DMS114 treated with DMSO at 0.1 percent for 48 hours (cell line): ENCODE data around the gene AGPAT2.
"Not testable (repeated sequence)": the region's sequence is repeated elsewhere in the genome, so short reads cannot be mapped to it uniquely, and the experiment has no call there.

Source experiments
- DNase-seq: peaks from one replicate; lab custom pipeline; 2025; ENCODE audit not compliant: unreplicated experiment; lab: John Stamatoyannopoulos, UW

AGPAT2 gene

DNA sequence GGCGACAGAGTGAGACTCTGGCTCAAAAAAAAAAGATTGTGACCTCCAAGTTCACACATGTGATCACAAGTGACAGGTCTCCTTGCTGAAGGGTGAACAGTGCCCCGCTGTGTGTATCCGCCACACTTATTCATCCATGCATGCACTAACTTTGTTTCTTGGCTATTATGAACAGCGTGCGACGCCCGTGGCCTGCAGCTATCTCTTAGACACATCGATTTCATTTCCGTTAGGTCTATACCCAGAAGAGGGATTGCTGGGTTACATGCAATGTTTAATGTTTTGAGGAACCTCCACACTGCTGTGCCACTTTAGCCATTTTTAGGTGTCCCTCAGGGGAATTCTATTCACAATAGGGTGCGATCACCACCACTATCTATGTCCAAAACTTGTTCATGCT, 36.6 kb downstream of the AGPAT2 start:
- no peak for DNase-seq

DNA sequence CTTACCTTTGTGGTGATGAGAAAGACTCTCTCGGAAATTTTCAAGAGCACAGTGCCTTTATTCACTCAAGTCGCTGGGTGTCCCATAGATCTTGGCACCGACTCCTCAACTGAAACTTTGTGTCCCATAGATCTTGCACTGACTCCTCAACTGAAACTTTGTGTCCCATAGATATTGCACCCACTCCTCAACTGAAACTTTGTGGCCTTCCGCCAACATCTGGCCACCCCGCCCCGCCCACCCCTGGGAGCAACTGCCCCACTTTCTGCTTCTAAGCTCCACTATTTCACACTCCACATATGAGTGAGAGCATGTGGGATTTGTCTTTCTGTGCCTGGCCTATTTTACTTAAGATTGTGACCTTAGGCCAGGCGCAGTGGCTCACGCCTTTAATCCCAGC, 37.2 kb downstream of the AGPAT2 start:
- DNase-seq, result no peak

DNA sequence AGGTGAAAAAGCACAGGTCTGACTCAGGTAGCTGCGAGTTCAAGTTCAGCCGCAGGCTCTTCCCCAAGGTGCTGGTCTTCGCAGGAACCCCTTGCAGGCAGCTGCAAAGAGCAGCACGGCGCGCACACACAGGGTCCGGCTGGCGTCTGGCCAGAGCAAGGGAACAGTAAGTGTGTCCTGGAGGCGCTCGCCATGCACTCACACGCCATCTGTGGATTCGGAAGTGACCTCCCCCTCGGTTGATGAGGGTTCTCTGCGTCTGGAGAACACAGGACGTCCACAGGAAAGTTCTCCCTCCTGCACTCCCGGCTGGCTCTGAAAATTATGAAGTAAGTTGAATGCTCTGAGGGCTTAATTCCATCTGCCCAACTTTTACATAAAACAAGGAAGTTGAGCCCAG, 38.5 kb downstream of the AGPAT2 start:
- no peak for DNase-seq

DNA sequence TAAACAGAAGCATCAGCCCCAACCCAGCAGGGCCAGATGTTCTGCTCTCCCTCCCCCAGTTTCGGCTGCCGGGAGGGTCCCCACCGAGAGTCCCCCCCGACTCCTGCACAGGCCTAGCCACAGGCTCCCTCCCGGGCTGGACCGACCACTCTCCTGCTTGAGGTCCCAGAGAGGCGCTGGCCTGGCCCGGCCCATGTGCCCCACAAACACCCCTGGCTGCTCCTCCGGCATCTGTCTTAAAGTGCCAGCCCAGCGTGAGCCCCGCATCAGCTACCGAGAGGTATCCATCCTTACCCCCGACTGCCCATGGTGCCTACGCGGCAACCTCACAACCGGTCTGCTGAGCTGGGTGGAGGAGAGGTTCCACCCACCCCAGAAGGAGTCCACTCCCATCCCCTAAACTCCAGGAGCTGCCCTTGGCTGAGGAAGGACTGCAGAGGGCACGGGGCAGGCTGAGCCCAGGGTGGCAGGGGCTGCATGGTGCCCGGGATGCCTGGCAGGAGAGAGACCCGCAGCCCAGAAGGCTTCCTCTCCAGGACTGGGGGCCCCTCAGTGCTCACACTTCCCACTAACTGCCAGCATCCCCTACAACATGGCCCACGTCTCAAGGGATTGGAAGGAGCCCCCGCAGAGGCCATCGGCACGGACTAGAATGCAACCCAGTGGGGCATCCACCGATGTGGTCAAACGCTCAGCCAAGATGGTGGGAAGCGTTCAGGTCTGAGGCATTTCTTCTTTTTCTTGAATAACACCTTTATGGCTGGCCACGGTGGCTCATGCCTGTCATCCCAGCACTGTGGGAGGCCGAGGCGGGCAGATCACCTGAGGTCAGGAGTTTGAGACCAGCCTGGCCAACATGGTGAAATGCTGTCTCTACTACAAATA, 40.2 kb downstream of the AGPAT2 start:
- no peak for DNase-seq

DNA sequence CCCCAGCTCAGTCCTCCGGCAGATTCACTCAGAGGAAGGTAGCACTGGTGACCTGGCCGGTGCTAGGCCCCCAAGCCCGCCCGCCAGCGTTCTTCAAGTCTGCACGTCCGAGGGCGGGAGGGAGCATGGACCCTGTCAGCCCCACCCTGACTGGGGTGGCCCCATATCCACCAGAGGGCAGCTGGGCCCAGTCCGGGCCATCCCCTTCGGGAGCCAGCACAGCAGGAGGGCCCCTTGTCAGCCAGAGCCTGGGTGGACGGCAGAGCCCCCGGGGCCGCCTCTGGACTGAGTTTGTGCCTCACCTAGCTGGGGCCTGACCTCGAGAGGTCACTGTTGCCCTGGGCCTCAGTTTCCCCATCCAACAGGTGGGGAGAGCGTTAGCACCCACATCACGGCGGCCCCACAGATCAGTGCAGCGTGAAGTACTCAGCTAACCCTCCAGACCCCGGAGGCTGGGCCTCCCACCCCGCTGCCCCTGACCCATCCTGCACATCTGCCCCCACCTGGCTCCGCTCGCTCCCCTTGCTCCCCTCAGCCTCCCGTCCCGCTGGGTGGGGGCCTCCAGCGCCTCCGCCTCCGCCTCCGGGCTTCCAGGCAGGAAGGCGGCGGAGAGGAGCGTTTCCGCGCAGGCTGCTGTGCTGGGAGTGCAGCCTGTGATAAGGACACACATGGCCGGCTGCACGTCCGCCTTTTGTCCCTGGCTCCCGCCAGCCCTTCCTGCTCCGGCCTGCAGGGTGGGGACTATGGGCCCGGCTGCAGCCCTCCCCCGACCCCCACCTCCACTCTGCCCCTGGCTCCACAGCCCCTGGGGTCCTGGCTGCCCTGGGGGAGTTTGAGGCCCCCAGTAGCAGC, 41.1 kb downstream of the AGPAT2 start:
- DNase-seq, result no peak

DNA sequence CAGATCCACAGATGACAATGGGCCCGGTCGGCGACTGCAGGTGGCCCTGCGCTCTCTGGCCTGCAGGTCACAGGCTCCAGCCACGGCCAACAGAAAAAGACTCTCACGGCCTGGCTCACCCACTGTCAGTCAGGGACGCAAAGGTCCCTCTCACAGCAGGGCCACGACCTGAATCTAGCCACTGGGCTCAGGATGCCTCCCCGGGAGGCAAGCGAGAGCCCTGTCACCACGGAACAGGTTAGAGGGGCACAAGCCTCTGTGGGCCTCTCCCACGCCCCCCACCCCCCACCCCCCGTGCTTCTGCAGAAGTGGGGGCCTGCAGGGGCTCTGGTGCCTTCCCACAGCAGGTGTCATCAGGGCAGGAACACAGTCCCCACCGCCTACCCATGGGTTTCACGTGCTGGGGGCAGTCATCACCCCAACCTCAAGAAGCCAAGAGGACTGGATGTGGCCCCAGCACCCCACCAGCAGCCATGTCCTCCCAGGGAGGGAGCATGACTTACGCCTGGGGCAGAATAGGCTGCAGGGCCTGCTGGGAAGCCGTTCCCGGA, 41.8 kb downstream of the AGPAT2 start:
- DNase-seq, result no peak

DNA sequence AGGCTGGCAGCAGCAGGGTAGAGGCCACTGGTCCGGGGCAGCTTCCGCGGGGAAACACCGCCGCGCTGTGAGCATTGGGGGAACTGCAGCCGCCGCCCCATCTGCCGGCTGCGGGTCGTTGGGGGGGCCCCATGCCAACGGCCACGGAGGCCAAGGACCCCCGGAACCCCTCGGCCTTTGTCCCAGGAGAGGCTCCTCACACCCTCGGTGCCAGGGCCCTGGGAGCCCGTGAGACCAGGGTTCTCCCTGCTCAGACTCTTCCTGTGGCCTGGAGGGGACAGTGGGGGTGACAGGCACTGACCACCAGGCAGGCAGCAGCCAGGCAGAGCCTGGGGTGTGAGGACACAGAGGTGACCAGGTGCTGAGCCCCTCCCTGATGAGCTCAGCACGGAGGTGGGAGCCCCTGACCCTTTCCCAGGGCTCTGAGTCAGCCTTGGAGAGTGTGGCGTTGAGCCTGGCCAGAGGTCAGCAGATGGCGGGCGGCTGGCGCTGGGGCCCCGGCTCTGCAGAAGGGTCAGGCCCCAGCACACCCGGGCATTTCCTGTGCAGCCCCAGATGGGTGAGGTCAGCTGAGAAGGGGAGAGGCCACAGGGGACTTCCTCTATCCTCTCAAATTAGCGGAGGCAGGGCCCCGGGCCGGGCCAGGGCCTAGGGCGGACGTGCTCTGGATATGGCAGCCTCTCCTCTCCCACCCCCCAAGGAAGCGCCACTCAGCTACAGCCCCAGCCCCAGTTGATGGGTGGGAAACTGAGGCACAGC, 42.5 kb downstream of the AGPAT2 start:
- no peak for DNase-seq

DNA sequence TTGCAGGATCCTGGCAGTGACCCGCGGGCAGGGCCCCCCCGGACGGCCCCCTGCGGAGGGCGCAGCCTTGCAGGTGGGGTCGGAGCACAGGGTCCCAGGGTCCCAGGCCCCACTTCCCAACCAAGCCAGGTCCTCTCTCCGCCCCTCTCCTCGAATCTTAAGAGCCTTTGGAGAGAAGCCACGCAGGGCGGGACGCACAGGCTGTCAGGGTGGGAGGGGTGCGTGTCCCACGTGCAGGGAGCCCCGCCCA, 43.0 kb downstream of the AGPAT2 start:
- no peak for DNase-seq

DNA sequence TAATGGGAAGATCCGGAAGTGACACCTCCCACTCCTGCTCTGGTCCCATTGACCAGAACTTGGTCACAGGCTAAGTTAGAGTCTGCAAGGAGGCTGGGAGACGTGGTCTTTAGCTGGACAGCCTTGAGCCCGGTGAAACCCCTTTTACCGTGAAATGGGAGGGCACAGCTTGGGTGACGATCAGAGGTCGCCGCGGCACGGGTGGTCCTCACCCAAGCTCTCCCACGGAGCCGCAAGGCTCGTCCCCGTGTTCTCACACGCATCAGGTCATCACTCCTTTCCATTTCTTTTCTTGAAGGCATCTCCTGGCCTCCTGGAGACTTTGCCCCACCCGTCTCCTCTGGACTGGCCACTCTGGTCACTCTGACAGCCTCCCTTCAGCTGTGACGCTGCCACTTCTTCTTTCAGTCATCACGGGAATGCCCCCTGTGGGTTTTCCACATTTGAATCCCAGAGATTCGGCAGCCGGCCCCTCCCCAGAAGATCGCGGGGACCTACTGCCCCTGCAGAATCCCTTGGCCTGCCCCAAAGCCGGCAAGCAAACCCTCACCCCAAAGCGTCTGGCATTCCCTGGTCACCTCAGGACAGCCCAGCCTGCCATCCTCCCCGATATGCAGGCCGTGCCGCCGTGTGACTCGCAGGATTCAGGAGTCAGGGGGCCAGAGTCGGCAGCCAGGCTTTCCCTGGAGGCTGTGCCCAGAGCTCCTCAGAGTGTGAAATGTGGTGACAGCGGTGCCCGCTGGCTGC, 43.5 kb downstream of the AGPAT2 start:
- DNase-seq, result no peak

DNA sequence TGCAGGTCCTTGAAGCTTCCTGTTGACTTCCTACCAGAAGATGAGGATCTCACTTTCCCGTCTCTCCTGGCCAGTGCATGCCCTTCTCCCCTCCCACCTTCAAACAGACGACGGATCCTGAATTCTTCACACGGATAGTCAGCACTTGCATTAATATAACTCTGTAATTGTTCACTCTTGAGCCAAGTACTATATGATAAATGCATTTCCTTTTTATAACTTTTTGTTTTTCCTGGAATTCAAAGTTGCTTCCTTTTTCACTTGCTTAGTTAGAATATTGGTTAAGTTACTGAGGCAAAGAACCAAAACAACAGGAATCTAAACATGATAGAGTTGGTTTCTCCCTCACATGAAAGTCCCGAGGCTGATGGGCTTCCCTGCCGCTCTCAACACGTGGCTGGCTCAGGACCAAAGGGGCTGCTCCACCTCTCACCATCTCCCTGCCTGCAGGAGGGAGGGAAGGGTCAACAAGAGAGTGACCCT, 44.8 kb downstream of the AGPAT2 start:
- DNase-seq, result no peak

DNA sequence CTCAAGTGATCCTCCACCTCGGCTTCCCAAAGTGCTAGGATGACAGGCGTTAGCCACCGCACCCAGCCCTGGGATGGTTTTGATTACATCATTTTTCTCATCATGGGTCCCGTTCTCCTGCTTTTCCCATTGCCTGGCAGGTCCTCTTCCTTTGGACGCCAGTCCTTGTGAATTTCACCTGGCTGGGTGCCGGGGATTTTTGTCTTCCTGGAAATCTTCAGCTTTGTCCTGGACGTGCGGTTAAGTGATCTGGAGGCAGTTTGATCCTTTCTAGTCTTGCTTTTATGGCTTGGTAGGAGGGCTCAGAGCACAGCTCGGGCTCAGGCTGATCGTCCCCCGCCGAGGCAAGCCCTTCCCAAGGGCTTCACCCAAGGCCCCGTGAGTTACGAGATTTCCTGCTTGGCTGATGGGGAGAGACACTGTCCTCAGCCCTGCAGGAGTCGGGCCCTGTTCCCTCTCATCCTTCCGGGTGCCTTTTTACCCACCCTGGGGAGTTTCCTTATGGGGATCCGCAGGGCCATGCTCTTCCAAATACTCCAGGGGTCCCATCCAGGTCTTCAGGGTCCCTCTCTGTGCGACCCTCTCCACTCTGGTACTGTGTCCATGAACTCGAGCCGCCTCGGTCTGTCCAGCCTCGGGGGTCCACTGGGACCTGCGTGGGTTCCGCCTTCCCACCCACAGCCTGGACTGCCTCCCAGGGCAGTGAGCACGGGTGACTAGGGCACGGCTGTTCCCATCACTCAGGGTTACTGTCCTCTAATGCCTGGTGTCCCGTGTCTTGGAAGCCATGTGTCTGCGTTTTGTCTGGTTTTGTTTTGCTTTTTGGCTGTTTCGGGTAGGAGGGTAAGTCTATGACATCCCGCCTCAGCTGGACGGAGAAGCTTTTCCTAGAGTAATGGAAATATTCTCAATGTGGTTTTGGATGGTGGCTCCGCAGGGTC, 46.8 kb downstream of the AGPAT2 start:
- no peak for DNase-seq

DNA sequence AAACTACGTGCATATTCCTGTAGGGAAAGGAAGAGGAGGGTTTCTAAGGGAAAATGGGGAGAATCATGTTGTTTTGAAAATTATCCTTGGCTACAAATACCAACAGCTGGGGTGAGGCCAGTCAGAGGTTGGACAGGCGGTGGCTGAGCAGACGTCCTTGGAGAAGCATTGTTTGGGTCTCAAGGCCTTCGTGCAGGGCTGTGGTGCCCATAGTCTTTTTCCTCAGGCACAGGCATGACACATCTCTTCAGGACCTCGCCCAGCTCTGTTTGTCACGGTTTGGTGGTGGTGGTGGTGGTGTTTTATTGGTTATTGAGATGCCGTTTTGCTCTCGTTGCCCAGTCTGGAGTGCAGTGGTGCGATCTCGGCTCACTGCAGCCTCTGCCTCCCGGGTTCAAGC, 52.4 kb downstream of the AGPAT2 start:
- DNase-seq, result no peak

DNA sequence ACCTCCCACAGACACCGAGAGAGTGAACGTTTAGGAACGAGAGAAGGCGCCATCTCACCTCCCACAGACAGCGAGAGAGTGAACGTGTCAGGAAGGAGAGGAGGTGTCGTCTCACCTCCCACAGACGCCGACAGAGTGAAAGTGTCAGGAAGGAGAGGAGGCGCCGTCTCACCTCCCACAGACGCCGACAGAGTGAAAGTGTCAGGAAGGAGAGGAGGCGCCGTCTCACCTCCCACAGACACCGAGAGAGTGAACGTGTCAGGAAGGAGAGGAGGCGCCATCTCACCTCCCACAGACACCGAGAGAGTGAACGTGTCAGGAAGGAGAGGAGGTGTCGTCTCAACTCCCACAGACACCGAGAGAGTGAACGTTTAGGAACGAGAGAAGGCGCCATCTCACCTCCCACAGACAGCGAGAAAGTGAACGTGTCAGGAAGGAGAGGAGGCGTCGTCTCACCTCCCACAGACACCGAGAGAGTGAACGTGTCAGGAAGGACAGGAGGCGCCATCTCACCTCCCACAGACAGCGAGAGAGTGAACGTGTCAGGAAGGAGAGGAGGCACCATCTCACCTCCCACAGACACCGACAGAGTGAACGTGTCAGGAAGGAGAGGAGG, 54.7 kb downstream of the AGPAT2 start:
- DNase-seq, result not testable (repeated sequence)

DNA sequence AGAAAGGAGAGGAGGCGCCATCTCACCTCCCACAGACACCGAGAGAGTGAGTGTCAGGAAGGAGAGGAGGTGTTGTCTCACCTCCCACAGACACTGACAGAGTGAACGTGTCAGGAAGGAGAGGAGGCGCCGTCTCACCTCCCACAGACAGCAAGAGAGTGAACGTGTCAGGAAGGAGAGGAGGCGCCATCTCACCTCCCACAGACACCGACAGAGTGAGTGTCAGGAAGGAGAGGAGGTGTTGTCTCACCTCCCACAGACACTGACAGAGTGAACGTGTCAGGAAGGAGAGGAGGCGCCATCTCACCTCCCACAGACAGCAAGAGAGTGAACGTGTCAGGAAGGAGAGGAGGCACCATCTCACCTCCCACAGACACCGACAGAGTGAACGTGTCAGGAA, 55.2 kb downstream of the AGPAT2 start:
- not testable (repeated sequence) for DNase-seq

DNA sequence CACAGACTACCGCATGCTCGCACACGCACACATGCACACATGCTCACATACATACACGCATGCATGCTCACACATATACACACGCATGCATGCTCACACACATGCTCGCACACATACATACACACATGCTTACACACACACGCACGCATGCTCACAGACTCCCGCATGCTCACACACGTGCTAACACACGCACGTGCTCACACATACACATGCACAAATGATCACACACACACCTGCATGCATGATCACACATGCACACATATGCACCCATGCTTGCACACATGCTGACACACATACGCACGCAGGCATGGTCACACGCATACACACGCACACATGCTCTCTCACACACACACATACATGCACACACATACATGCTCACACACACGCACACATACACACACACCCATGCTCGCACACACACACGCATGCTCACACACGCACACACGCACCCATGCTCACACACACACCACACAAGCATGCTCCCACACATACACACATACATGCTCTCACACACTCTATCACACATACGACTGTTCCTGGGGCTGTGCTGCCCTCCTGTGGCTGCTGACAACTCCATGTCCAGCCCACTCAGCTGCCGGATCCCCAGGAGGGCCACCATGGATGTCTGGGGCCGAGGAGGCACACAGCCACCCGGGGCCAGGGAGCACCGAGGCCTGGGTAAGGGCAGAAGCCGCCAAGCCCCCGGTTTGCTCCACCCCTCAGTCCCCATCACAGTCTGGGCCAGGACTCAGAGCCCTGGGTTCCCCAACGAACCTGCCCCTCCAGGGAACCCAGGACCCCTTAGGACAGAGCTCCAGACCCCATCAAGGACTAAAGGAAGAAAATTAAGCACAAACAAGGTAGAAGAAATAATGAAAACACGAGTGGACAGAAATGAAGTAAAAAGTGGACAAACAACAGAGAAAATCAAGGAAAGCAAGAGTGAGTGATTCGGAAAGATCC, 55.9 kb downstream of the AGPAT2 start:
- DNase-seq, result peak; percentile 52

DNA sequence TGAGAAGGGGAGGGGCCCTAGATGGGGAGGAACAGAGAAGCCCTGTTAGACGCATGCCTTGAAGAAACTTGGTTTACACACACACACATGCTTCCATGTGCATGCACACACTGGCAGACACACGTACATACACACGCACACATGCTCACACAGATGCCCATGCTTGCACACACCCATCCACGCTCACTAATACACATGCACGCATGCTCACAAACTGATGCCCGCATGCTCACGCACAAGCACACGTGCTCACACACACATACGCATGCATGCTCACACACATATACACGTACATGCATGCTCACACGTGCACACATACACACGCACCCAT, 56.6 kb downstream of the AGPAT2 start:
- DNase-seq, result no peak

DNA sequence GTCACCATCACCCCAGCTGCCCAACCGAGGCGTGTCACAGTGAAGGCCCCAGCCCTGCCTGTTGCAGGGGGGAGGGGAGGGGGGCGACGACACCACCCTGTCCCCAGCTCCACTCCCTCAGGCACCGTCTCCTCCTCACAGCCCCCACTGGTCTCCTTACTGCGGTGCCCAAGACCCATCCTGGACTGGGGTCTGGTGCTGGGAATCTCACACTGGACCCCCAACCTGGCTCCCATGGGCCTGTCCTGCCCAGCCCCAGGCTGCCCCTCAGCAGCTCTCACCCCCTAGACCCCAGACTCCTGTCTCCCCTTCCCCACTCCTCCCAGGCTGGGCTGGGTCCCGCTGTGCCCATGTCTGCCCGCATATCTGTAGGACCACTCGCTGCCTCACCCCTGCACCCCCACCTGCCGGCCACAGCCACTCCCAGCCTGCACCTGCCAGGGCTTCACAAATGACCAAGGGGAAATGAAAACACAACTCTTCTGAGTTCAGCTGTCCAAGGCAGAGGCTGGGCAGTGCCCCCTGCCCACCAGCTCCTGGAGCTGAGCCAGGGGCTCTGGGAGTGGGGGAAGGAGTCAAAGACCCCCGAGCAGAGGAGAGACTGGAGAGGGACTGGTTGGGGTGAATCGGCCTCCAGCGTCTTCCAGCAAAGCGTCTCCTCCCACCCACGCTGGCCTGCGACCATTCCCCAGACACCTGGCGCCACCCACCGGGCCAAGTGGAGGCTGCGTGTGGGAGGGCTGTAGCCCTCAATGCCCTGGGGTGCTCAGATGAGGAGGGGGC, 57.2 kb downstream of the AGPAT2 start:
- DNase-seq, result no peak
